Subcutaneous adipose tissue (tissue), 4 donors: ENCODE results near the gene HGFAC. TPM values are rescaled to one million over a fixed set of nuclear protein-coding genes. Genes with fewer than 3 reads are reported as not detected.

Source experiments
- total RNA-seq, 4 donors: library from RNA; depleted of rRNA; stranded (reverse); fragments of >200 nt; gene quantifications; one replicate each; pipeline ENCODE4 v1.1.0, GENCODE V29; 2016
- TF ChIP-seq, protein P1 (sequence below): fragments of 450-650 bp; IDR thresholded peaks from one replicate; pipeline ENCODE4 v1.5.1; 2016; ENCODE audit warnings: low read depth, mild to moderate bottlenecking, control low read depth, antibody characterized with exemption, moderate library complexity

HGFAC gene
- total RNA-seq, 4 donors from 2014 or later, result not detected

DNA sequence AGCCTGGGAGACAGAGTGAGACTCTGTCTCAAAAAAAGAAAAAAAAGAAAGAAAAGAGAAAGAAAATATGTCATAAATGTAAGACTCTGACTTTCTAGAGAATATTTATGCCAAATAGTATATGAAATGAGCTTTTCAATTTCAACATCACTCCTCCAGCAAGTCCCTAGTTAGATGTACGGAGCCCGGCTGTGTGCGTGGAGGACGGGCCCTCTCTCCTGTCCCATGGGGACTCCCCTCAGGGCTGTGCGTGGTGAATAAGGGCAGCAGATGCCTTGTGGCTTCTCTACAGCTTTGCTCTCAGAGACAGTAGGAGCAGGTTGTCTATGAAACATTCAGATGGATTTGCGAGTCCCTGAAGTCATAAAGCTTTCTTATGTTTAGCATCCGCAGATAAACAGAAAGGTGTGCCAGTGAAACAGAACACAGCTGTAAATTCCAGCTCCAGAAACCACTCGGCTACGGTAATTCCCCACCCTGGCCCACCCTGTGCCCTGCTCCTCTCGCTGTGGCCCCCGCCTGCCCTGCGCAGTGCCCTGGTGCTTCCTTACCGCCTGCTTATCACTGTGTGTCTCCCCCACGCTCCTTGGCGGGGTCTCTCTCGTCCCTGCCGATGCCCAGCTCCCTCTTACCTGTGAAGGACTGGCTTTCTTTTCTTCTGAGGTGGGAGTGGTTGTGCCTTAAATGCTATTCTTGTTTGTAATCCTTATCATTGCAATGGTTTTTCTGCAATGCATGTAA is 13.9 kb upstream of the HGFAC start:
- TF ChIP-seq, protein P1, sequence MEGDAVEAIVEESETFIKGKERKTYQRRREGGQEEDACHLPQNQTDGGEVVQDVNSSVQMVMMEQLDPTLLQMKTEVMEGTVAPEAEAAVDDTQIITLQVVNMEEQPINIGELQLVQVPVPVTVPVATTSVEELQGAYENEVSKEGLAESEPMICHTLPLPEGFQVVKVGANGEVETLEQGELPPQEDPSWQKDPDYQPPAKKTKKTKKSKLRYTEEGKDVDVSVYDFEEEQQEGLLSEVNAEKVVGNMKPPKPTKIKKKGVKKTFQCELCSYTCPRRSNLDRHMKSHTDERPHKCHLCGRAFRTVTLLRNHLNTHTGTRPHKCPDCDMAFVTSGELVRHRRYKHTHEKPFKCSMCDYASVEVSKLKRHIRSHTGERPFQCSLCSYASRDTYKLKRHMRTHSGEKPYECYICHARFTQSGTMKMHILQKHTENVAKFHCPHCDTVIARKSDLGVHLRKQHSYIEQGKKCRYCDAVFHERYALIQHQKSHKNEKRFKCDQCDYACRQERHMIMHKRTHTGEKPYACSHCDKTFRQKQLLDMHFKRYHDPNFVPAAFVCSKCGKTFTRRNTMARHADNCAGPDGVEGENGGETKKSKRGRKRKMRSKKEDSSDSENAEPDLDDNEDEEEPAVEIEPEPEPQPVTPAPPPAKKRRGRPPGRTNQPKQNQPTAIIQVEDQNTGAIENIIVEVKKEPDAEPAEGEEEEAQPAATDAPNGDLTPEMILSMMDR, result no peak

DNA sequence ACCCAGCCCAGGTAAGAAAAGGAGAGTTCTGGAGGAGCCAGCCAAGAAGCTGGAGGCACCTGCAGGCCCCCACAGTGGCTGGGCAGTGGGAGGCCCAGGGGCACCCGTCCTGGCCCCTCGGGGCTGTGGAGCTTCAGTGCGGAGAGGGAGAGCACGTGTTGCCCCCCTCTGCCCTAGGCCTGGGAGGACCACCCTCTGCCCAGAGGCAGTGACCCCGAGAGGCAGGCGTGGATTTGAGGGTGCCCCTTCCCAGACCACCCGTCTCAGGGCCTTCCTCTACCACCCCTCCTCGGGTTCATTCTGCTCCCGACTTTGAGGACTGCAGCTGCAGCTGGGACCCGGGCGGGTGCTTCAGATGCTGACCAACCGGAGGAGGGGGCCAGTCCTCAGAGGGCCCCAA is 12.1 kb upstream of the HGFAC start:
- TF ChIP-seq, protein P1, result no peak

DNA sequence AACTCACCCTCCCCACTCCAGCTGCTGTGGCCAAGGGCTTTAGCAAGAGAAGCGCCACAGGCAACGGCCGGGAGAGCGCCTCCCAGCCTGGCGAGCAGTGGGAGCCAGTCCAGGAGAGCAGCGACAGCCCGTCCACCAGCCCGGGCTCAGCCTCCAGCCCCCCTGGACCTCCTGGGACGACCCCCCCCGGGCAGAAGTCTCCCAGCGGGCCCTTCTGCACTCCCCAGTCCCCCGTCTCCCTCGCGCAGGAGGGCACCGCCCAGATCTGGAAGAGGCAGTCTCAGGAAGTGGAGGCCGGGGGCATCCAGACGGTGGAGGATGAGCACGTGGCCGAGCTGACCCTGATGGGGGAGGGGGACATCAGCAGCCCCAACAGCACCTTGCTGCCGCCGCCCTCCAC is 11.2 kb upstream of the HGFAC start:
- TF ChIP-seq, protein P1, result no peak

DNA sequence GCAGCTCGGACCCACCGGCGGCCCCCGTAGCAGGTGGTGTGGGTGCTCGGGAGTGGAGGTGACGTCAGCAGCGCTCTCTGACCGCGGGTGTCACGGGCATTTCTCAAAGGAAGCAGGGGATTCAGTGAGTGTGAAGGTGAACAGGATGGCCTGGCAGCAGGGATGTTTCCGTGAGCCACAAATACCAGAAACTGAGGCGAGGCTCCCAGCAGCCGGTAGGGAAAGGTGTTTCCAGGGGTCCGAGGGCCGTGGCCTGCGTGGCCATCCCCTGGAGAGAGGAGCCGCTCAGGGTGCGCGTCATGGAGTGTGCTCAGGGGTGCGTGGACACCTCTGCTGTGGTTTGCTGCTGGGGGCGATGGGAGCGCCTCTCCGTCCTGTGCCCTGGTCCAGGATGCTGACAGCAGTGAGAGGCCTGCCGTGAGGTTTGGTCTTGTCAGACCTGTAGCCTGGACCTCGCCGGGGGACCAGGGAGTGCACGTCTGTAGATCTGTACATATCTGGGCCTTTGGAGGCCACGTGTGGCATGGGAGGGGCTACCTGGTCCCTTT is 10.2 kb upstream of the HGFAC start:
- TF ChIP-seq, protein P1, result no peak

DNA sequence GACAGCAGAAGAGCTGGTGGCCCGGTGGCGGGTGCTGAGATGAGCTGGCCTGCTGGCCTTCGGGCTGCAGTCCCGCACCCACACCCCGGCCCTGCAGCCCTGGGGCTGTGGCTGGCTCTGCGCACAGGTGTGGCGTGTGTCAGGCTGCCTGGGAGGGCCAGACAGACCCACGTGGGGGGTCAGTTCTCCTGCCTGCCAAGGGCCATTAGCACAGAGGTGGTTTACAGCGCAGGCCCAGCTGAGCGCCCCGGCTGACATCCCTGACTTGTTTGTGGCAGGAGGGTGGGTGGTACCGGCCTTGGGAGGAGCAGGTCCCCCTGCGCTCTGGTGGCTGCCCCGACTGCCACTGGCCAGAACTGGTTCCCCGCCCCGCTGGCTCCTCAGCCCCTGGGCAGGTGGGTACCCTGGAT is 9.4 kb upstream of the HGFAC start:
- TF ChIP-seq, protein P1, result no peak

DNA sequence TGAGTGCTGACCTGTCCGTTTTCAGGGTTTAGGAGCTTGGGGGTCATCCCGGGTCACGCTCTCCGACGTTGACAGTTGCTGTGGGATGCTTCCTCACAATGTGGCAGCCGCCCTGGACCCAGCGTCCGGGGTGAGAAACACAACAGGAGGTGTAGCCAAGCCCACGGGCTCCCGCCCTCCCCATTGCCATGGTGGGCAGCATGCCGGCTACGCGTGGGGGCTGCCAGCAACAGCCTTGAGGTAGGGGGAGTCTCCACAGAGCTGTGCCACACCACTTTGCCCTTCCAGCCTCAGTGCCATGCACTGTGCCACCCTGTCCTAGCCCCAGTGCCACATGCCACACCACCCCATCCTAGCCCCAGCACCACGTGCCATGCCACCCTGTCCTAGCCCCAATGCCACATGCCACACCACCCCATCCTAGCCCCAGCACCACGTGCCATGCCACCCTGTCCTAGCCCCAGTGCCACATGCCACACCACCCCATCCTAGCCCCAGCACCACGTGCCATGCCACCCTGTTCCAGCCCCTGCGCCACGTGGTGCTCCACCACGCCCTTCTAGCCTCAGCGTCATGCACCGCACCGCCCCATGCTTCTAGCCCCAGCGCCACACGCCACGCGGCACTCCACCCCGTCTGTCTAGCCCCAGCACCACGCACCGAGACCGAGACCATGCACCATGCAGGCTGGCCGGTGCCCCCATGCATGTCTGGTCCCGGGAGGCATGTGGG is 8.5 kb upstream of the HGFAC start:
- TF ChIP-seq, protein P1, result no peak

DNA sequence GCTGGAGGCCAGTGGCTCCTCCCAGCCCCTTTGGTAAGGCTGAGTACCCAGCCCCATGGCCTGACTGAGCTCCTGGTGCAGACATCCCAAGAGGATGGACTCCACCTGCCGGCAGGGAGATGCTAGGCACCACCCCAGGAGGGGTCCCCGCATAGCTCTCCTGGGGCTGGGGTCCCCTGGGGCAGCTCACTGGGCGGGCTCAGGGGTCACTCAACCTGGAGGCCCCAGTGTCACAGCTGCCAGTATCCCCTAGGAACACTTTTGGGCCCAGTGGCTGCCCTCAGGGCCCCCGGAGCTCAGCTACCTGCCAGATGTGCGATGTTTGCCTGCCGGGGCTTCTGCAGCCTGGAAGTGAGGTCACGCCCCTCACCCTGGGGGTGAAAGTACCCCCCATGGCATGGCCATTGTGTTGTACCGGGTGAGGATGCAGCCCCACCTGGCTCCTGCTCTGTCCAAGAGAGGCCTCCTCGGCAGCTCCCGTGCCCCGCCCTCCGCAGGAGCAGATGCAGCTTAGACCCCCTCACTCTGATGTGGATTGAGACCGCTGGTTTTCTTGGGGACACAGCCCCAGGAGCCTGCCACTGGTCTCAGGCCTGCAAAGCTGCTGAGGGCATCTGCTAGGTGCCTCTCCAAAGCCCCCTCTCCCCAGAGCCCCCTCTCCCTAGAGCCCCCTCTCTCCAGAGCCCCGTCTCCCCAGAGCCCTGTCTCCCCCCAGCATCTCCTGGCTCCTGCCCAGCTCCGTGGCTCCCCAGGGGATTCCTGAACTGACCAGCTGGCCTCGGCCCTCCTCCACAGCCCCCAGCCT is 6.7 kb upstream of the HGFAC start:
- TF ChIP-seq, protein P1, result no peak
